Measurements from ENCODE around the gene PRMT2.
"Not testable (repeated sequence)": the region's sequence is repeated elsewhere in the genome, so short reads cannot be mapped to it uniquely, and the experiment has no call there.

PRMT2 gene

DNA sequence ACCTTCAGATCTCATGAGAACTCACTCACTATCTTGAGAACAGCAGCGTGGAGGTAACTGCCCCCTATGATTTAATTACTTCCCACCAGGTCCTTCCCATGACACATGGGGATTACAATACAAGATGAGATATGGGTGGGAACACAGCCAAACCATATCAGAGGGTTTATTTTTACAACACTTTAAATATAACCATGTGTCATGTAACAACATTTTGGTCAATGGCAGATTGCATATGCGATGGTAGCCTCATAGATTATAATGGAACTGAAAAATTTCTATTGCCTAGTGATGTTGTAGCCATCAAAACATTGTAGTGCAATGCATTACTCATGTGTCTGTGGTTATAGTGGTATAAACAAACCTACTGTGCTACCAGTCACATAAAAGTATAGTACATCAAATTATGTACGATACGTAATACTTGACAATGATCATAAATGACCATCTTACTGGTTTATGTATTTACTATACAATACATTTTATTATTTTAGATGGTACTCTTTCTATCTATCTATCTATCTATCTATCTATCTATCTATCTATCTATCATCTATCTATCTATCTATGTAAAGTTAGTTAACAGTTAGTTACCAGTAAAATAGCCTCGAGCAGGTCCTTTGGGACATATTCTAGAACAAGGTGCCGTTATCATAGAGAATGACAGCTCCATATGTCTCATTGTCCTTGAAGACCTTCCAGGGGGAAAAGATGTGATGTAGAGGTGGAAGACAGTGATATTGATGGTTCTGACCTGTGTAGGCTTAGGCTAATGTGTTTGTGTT is 18.0 kb upstream of the PRMT2 start:
- no peak for DNase-seq (ENCODE audit: low read depth)

- DNase-seq (ENCODE audit: low read depth): no peak
Observed at GRCh38 chr21:46618738-46619379, 16.6 kb upstream of the PRMT2 start.

DNA sequence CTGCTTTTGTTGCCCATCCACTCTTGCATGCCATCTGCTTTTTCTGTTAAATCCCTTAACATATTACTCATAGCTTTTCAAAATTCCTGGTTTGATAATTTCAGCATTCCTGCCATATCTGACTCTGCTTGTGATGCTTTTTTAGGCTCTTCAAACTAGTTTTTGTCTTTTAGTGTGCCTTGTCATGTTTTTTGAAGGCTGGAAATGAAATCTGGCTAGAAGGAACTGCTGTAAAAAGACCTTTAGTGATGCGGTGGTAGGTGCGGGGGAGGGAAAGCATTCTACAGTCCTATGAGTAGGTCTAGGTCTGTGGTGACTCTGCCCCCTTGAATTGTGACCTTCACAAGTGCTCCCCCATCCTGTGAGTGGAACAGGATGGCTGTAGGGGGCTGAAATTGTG is 15.6 kb upstream of the PRMT2 start:
- DNase-seq (ENCODE audit: low read depth): no peak

DNA sequence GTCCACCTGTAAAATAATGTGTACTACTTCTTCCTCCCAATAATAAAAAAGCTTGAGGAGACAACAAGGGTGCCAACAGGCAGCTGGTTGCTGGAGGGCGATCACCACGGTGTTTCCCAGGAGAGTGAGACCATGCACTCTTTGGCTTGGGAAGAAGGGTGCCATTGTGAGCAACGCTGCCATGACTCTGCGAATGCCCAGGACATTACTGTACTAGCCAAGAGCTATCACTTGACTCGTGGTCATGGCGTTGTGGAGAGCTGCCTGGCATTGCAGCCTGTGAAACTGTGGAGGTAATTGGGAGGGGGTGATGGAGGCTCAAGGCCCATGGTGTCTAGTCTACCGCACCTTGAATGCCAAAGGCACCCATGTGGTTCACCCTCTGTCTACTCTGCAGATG is 14.6 kb upstream of the PRMT2 start:
- DNase-seq (ENCODE audit: low read depth): no peak

GRCh38 chr21:46621457-46622182 is 13.9 kb upstream of the PRMT2 start:
- DNase-seq (ENCODE audit: low read depth): no peak

DNA sequence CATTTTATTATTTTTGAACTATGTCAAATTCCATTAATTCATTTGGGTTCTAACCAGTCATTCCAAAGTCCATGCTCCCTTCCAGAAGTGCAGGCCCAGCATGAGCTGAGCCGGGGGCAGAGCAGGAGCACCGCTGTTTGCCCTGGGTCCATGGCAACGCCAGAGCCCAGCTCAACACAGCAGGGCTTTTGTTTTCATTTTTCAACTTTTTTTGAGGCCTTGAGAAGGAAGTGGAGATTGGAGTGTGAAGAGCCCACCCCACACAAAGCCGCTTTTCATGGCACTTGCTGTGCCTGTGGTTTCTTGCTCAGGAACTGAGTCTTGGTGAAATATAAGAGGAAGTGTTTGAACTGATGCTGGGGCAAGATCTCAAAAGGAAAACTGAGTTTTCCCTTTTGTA is 13.2 kb upstream of the PRMT2 start:
- no peak for DNase-seq (ENCODE audit: low read depth)

GRCh38 chr21:46624050-46624449 is 11.4 kb upstream of the PRMT2 start:
- no peak for DNase-seq (ENCODE audit: low read depth)

DNA sequence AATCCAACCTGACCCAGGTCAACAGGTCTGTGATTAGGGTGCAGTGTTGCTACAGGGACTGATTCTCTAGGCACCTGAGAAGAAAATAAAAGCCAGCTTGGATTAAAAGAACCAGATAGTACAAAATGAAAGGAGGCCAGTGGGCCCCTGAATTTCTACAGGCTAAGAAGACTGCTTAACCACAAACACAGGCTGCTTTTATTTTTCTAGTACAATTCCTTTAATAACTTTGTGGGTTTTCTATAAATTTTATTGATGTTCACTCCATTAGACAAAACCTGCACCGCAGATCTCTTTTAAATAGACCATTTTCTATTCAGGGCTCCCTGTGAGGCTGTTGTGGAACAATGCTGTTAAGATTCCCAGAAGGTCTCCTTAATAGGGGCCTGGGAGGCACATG is 9.7 kb upstream of the PRMT2 start:
- DNase-seq (ENCODE audit: low read depth): no peak

GRCh38 chr21:46626536-46626935 is 8.9 kb upstream of the PRMT2 start:
- DNase-seq (ENCODE audit: low read depth): no peak

DNA sequence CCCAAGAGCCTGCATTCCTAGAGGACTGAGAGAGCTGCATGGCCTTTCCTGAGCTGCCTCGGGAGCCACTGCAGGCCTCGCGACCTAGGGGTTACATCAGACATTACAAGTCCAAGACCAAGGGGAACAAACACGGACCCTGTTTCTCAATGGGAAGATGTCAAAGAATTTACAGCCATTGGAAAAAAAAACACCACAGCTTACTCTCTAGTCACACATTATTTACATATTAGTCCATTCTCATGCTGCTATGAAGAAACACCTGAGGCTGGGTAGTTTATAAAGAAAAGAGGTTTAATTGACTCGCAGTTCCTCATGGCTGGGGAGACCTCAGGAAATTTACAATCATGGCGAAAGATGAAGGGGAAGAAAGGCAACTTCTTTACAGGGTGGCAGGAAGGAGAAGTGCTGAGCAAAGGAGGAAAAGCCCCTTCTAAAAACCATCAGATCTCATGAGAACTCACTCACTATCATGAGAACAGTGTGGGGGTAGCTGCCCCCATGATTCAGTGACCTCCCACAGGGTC is 8.4 kb upstream of the PRMT2 start:
- DNase-seq (ENCODE audit: low read depth): no peak

DNA sequence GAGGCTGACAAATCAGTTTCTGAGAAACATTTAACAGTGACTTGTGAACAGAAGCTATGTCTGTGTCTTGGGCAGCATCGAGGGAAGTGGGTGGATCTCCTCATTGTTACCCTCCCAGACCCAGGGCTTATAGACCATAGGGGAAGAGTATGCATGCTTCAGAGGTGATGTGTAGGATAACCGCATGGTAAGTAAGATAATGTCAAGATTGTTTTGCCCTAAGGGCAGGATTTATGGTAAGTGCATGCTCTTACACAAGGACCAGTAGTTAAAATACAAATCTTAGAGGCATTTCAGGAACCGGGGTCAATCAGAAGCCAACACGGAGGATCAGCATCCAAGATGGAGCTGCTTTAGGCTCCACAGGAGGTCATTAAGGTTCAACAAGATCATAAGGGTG is 7.7 kb upstream of the PRMT2 start:
- no peak for DNase-seq (ENCODE audit: low read depth)

DNA sequence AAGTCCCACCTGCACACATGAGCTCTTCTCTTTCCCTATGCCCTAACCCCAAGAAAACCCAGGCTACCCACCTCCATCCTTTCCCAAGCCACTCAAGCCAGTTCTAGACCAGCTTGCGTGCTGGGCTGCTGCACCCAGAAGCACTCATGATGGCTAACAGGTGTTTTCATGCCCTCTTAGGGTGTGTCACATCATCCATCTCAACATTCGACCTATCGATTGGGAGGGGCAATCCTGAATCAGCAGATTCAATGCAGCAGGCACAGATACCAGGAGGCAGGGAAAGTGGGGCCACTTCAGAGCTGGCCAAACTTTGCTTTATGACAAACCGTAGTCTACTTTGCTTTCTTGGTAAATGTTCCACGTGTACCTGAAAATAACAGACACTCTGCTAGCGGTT is 6.6 kb upstream of the PRMT2 start:
- DNase-seq (ENCODE audit: low read depth): no peak

GRCh38 chr21:46630915-46631314 is 4.6 kb upstream of the PRMT2 start:
- not testable (repeated sequence) for DNase-seq (ENCODE audit: low read depth)

DNA sequence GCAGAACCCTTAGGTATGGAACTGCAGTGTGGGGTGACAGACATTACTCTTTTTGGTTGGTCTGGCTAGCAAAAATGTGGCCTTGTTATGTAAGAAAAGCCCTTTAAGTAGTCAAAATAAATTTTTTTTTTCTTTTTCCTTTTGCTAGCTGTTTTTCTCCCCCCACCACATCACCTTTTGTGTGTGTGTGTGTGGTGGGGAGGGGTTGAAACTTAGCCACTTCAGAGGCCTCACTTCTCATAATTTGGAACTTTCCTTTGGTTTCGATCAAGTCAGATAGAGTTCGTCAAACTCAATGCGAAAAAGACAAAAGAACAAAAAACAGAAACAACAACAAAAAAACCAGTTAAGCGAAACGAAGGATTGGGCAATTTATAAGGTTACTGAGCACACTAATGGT is 1.9 kb upstream of the PRMT2 start:
- DNase-seq (ENCODE audit: low read depth): no peak

DNA sequence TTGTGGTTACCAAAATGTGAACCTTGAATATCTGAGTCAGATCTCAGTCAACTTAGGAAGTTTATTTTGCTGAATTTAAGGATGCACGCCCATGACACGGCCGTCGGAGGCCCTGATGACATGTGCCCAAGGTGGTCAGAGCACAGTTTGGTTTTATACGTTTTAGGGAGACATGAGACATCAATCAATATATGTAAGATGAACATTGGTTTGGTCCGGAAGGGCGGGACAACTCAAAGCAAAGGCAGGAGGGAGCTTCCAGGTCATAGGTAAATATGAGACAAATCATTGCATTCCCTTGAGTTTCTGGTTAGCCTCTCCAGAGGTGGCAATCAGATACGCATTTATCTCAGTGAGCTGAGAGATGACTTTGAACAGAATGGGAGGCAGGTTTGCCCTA is 1.0 kb upstream of the PRMT2 start:
- DNase-seq (ENCODE audit: low read depth): no peak

DNA sequence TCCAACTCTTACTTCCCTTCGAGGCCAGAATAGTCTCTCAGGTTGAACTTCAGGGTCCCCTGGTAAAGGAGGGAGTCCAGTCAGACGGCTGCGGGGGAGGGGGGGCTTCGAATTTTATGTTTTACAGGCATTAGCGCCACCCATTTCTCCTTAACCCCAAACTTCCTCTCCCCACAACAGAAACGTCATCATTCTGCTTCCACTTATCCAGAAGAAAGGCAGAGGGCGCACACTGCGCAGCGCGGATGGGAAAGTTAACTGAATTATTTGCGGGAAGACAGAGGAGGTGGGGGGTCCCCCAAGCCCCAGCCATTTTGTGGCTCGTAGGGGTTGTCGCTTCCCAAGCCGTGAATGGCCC is 529 bp upstream of the PRMT2 start:
- DNase-seq (ENCODE audit: low read depth): no peak

GRCh38 chr21:46636181-46636512 is 673 bp downstream of the PRMT2 start:
- DNase-seq (ENCODE audit: low read depth): no peak

- no peak for DNase-seq (ENCODE audit: low read depth)
Observed at GRCh38 chr21:46636550-46637285, 1.2 kb downstream of the PRMT2 start.

DNA sequence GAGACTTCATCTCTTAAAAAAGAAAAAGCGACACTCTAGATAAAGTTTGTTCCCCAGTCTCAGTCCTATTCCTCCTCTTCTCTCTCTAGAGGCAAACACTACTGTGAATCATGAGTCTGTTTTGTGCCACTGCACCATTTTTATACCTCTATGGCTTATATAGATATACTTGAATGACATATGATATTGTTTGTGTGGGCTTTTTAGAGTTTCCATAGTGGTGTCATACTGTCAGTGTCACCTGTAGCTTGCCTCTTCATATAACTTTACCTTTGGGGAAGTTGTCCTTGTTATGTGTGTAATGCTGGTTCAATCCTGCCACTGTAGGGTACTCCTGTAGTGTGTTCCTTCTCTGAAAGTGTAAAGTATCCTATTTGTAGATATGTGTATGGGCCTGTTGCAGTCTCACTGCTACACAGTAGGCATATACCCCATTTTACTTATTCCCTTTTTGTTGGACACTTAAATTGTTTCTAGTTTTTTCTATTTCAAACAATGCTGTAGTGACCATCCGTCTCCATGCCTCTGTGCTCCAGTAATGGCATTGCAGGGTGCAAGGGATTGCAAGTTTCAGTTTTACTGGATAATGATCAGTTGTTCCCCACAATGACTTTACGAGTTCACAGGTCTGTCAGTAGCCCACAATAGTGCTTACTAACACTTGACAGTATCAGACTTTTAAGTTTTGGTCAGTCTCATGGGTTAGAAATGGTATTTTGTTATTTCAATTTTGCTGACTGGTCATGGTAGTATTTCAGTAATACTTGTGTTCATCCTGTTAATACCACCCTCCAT is 2.7 kb downstream of the PRMT2 start:
- no peak for DNase-seq (ENCODE audit: low read depth)

DNA sequence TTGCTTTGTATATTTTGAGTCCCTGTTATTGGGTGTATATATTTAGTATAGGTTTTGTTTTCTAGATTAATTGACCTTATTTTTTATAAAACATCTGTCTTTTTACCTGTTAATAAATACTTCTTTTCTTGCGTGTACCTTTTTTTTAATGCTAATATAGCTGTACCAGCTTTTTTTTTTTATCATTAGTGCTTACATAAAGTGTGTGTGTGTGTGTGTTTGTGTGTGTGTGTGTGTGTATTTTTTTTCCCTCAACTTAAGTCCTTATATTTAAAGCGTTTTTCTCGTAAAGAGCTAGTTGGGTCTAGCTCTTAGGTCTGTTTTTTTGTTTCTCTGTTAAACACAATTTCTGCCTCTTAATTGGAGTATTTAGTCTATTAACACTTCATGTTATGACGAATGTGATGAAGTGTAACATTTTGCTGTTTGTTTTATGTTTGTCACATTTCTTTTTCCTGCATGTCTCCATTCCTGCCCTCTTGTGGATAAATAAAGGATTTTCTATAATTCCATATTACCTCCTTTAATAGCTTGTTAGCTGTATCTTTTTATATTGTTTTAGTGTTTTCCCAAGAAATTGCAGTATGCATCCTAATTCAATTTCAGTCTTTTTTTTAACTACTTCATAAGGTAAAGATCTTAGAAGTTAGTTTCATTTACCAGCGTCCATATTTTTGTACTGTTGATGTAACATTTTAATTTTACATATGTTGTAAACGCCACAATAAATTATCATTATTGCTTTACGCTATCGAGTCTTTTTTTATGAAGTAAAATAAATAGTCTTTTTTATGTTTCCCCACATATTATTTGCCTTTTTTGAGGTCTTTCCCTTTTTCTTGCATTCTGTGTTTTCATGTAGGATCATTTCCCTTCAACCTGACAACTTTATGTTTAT is 4.3 kb downstream of the PRMT2 start:
- DNase-seq (ENCODE audit: low read depth): no peak

GRCh38 chr21:46641656-46642055 is 6.2 kb downstream of the PRMT2 start:
- no peak for DNase-seq (ENCODE audit: low read depth)
